OCI-M1 (cell line): ENCODE measurements around the gene FHL3.
"Not testable (repeated sequence)": the region's sequence is repeated elsewhere in the genome, so short reads cannot be mapped to it uniquely, and the experiment has no call there.

Experiments used
- DNase-seq: peaks from one replicate; lab custom pipeline; 2025; lab: John Stamatoyannopoulos, UW

The FHL3 gene

GRCh38 chr1:38034871-38035270 lies 29.6 kb upstream of the FHL3 start:
- no peak for DNase-seq

GRCh38 chr1:38032992-38033391 lies 27.7 kb upstream of the FHL3 start:
- DNase-seq: not testable (repeated sequence)

GRCh38 chr1:38031513-38031866 lies 26.2 kb upstream of the FHL3 start:
- no peak for DNase-seq

- no peak for DNase-seq
These were observed 25.5 kb upstream of the FHL3 start for GRCh38 chr1:38030596-38031512.

- peak; percentile 15 for DNase-seq
These were observed 24.6 kb upstream of the FHL3 start for GRCh38 chr1:38029685-38030511.

- no peak for DNase-seq
These were observed 23.9 kb upstream of the FHL3 start for GRCh38 chr1:38029081-38029681.

- DNase-seq: no peak
These were observed 23.4 kb upstream of the FHL3 start for GRCh38 chr1:38028671-38029070.

- no peak for DNase-seq
These were observed 22.8 kb upstream of the FHL3 start for GRCh38 chr1:38028105-38028591.

- no peak for DNase-seq
These were observed 22.1 kb upstream of the FHL3 start for GRCh38 chr1:38027201-38028104.

- peak; percentile 55 for DNase-seq
These were observed 21.4 kb upstream of the FHL3 start for GRCh38 chr1:38026592-38027200.

GRCh38 chr1:38025664-38026063 lies 20.4 kb upstream of the FHL3 start:
- DNase-seq: no peak

- DNase-seq: no peak
These were observed 19.9 kb upstream of the FHL3 start for GRCh38 chr1:38025233-38025632.

GRCh38 chr1:38022810-38023209 lies 17.5 kb upstream of the FHL3 start:
- DNase-seq: no peak

GRCh38 chr1:38021969-38022368 lies 16.7 kb upstream of the FHL3 start:
- no peak for DNase-seq

GRCh38 chr1:38020396-38020795 lies 15.1 kb upstream of the FHL3 start:
- no peak for DNase-seq

- DNase-seq: peak; percentile 59
These were observed 13.6 kb upstream of the FHL3 start for GRCh38 chr1:38018864-38019343.

GRCh38 chr1:38015978-38016725 lies 10.8 kb upstream of the FHL3 start:
- DNase-seq: no peak

- DNase-seq: no peak
These were observed 9.6 kb upstream of the FHL3 start for GRCh38 chr1:38014724-38015424.

- no peak for DNase-seq
These were observed 8.9 kb upstream of the FHL3 start for GRCh38 chr1:38014171-38014570.
